GM19467 (cell line): ENCODE results near the gene XPC.

Experiments used
- ATAC-seq: cut with Tn5 transposase; IDR thresholded peaks from one replicate; pipeline ENCODE4 v1.9.1; 2021; ENCODE audit warnings: mild to moderate bottlenecking, moderate library complexity; ENCODE audit not compliant: unreplicated experiment

XPC gene

DNA sequence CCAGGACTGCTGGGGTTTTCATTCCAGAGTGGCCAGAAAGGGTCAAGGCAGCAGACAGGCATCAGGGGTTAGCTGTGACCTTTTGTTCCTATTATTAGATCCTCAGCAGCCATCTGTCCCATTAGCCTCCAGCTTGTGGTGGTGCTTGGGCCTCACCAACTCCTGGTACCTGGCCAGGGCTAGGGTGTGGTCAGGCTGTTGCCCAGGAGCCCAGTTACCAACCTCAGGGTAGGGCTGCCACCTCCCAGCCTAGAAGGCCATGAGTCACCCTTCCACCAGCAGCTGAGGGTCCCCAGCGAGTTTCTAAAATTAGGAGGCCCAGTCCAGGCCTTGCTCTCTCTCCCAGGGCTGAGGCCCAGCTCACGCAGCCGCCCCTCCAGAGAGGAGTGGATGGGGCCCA lies 41.4 kb downstream of the XPC start:
- ATAC-seq, result no peak

GRCh38 chr3:14135581-14135980 lies 42.8 kb downstream of the XPC start:
- ATAC-seq, result no peak

GRCh38 chr3:14134291-14134690 lies 44.1 kb downstream of the XPC start:
- ATAC-seq, result no peak

GRCh38 chr3:14133876-14134275 lies 44.5 kb downstream of the XPC start:
- ATAC-seq, result no peak

DNA sequence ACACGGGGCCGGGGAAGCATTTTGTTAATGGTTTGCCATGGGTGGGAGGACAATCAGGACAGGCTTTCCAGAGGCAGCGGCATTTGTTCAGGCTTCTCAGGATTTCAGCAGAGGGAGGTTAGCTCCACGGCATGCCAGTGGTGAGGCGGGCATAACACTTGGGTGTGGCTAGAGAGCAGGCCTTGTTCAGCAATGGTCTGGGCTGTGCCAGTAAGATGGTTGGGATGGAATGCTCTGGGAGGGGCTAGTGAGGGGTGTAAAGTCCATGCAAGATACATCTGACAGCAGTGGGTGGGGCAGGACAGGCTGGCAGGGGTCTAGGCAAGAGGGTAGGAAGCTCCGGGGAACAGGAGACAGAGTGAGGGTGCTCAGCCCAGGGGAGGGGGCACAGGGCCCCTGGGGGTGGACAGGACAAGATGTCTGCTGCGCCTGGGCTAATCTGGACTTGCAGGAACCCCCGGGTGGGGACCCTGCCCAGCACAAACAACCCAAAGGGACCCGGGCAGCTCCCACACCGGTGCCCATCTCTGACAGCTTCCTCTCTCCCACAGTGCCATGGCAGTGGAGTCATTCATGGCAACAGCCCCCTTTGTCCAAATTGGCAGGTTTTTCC lies 45.1 kb downstream of the XPC start:
- ATAC-seq, result no peak

- ATAC-seq, result no peak
Measured at GRCh38 chr3:14132689-14133088, 45.7 kb downstream of the XPC start.

- ATAC-seq, result no peak
Measured at GRCh38 chr3:14132120-14132519, 46.3 kb downstream of the XPC start.

DNA sequence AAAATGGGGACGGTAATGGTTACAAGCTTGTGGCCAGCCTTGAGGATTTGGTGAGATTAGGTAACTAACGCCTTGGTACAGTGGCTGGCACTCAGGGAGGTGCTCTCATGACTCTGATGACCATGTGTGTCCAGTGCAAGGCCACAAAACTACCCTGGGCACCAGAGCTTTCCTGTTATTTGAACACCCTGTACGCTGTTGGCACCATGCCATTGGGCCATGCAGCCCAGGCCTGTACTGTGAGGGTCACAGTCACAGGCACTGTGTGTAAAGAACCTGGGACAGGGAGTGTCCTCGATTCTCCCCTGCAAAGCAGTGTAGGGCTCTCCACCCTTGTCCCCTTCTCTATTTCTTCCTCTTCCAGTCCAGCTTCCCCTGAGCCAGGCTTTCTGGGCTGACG lies 47.3 kb downstream of the XPC start:
- ATAC-seq, result no peak

DNA sequence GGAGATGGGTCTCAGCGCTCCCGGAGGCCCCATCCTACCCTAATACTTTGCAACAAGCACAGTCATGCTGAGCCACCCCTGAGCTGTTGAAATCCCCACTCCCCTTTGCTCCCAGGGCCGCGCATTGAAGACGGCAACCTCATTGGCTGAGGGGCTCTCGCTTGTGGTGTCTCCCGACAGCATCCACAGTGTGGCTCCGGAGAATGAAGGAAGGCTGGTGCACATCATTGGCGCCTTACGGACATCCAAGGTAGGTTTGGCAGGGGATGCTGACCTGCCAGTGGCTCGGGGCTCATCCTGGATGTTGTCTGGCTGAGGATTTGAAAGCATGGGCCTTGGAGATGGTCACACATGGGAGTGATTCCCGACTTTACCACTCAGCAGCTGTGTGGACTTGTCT lies 47.7 kb downstream of the XPC start:
- no peak for ATAC-seq

- no peak for ATAC-seq
Measured at GRCh38 chr3:14130230-14130629, 48.2 kb downstream of the XPC start.

- ATAC-seq, result no peak
Measured at GRCh38 chr3:14129296-14129695, 49.1 kb downstream of the XPC start.

GRCh38 chr3:14128724-14129123 lies 49.7 kb downstream of the XPC start:
- no peak for ATAC-seq

DNA sequence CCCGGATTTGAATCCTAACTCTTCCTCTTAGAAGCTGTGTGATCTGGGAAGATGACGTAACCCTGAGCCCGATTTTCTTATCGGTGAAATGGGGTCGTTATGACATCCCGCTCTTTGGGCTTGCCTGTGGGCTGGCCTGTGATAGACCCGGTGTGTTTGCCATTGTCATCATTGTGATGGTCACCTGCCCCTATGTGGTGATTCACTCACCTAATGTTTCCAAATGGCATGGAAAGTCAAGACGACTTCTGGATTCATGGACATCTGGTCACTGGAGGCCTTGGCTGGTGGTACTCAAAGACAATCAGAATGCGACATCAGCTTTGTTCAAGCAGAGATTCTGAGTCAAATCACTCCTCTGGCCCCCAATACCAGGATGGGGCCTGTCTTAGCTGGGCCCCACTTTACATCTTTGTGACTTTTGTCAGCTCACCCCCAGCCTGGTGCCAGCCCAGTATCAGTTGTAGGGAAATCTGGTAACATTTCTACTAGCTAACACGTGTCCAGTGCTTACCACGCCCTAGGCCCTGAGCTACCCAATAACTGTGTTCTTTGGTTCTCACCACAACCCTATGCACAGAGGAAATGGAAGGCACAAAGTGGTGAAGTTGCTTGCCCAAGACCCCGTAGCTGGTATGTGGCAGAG lies 50.8 kb downstream of the XPC start:
- no peak for ATAC-seq

DNA sequence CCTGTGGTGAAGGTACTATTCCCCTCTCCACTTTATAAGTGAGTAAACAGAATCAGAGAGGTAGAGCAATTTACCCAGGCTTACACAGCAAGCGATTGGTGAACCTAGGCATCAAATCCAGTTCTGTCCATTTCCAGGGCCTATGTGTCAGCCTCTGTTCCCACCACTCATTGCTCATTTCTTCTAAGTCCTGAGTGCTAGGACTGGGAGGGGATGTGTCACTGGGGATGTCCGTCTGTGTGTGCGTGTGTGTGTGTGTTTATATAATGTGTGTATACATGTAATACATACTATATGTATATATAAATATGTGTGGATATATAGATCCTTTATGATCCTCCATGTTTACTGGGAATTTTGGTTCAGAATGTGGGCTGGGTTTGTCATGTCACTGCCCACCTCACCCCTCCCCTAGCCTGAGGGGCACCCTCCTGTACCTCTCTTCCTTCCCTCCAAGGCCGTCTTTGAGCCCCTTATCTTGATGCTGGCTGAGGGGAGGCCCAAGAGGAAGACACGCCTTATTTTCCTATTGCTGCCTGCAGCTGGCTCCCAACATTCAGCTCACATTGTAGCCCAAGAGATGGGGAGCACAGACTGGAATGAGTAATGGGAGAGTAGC lies 51.4 kb downstream of the XPC start:
- ATAC-seq, result no peak

- ATAC-seq, result no peak
Measured at GRCh38 chr3:14126017-14126886, 52.1 kb downstream of the XPC start.

DNA sequence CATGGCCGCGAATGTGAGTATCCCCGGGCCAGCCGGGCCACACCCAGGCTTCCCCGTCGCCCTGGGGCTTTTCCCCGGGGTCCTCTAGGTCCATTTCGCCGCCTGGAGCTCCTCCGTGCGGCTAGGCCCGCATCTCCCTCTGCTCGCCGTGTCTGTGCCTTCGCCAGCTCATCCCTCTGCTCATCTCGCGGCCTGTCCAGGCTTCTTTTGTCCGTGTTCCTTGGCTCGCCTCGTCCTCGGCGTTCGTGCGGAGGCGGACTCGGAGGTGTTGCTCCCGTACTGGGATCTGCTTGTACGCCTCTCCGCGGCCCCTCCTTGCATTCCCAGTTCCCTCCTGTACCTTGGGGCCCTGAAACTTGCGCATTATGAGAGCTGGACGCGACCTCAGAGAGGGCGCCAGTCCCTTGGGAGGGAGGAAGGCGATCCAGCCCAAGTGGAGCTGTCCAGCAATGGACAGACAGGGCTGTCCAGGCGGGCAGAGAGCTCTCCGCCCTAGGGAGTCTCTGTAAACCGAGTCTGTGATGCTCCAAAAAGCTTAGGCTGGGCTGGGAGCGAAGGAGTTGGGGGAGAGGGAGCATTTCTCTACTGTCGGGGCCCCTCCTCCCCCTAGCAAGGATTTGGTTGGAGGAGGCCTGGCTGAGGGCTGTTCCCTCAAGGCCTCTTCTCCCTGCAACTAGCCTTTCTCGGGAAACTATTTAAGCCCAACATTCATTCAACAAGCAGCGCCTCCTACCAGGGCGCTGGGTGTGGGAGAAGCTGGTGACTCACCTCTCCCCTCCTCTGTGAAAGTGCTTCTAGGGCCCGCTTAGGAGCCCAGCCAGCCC lies 53.0 kb downstream of the XPC start:
- peak; percentile 4 for ATAC-seq

DNA sequence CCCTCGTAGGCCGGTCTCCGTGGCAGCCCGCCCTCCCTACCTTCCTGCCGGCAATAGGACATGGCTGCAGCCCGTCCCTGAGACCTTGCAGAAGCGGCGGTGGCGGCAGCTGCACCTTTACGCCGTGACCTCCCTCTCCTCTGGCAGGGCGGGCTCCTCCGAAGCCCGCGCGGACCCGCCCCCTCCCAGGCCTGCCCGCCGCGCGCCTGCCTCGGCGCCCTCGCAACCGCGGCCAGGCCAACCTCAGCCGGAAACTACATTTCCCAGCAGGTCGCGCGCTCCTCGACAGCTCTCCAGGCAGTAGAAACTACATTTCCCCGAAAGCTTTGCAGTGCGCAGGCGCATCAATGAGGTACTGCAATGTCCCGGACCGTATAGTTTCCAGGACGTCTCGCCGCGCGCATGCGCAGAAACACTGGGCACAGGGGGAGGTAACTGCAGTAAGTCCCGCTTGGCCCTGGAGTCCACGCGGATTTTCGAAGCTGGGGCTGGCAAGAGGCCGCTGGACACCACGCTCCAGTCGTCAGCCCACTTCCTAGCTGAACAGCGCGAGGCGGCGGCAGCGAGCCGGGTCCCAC lies 53.7 kb downstream of the XPC start, which contains the start of the genes CHCHD4 and TMEM43:
Gene CHCHD4, minus strand, starts transcription at position 256 of the 578 bp plus-strand sequence. Its CDS starts 194 bp downstream, at position 62.
Gene TMEM43, plus strand, starts transcription at position 438 of the 578 bp plus-strand sequence. CDS start 142 bp downstream, outside the sequence.
- peak; percentile 90 for ATAC-seq

GRCh38 chr3:14124223-14124614 lies 54.2 kb downstream of the XPC start:
- ATAC-seq, result peak; percentile 35

GRCh38 chr3:14123308-14124222 lies 54.8 kb downstream of the XPC start:
- ATAC-seq, result no peak
